ENCODE measurements around the gene PTPRK.

- TF ChIP-seq, protein P1, sequence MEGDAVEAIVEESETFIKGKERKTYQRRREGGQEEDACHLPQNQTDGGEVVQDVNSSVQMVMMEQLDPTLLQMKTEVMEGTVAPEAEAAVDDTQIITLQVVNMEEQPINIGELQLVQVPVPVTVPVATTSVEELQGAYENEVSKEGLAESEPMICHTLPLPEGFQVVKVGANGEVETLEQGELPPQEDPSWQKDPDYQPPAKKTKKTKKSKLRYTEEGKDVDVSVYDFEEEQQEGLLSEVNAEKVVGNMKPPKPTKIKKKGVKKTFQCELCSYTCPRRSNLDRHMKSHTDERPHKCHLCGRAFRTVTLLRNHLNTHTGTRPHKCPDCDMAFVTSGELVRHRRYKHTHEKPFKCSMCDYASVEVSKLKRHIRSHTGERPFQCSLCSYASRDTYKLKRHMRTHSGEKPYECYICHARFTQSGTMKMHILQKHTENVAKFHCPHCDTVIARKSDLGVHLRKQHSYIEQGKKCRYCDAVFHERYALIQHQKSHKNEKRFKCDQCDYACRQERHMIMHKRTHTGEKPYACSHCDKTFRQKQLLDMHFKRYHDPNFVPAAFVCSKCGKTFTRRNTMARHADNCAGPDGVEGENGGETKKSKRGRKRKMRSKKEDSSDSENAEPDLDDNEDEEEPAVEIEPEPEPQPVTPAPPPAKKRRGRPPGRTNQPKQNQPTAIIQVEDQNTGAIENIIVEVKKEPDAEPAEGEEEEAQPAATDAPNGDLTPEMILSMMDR (conservative IDR thresholded peaks at IDR 0.05), result no peak
- TF ChIP-seq ZFX (IDR thresholded peaks at IDR 0.05), result no peak
Observed at GRCh38 chr6:128363020-128363813, 157.2 kb downstream of the PTPRK start.
